Activated naive CD4-positive, alpha-beta T cell treated with anti-CD3 and anti-CD28 coated beads for 36 hours (primary cell): ENCODE measurements around the gene IFFO2. TPM values are rescaled to one million over a fixed set of nuclear protein-coding genes. Genes with fewer than 3 reads are reported as not detected.
A peak's percentile ranks its signal among the peaks of the same experiment; 100 is the strongest.

Source experiments
- CTCF ChIA-PET: fragments of 350-600 bp; sonication (Branson Sonifier 250); formaldehyde crosslinking; loops from one replicate; lab custom pipeline; 2021; ENCODE audit warnings: antibody characterized with exemption; lab: Charles Lee
- DNase-seq: peaks from one replicate; pipeline ENCODE4 v3.0.0-alpha.2; 2020
- H3K27ac Mint-ChIP-seq: one replicate; pipeline ENCODE4 v1.8.0; 2021; ENCODE audit warnings: mild to moderate bottlenecking, mixed read lengths
- H3K27me3 Mint-ChIP-seq: one replicate; pipeline ENCODE4 v1.8.0; 2021; ENCODE audit warnings: low read depth, mixed read lengths
- H3K36me3 Mint-ChIP-seq: one replicate; pipeline ENCODE4 v1.8.0; 2021; ENCODE audit warnings: low read depth, mixed read lengths
- H3K4me1 Mint-ChIP-seq: one replicate; pipeline ENCODE4 v1.8.0; 2021; ENCODE audit warnings: low read depth, mixed read lengths
- H3K4me3 Mint-ChIP-seq: one replicate; pipeline ENCODE4 v1.8.0; 2021; ENCODE audit warnings: mild to moderate bottlenecking, moderate library complexity, mixed read lengths
- H3K9me3 Mint-ChIP-seq: one replicate; pipeline ENCODE4 v1.8.0; 2021; ENCODE audit warnings: mixed read lengths
- intact Hi-C: fragments of 100-400 bp; cut with micrococcal nuclease; formaldehyde crosslinking; loops from one replicate; pipeline ENCODE4 v1.15.1; 2023
- total RNA-seq, 2 experiments: library from RNA; stranded (reverse); gene quantifications; one replicate each; pipeline ENCODE4 v1.2.3, GENCODE V29; 2021

The IFFO2 gene
- total RNA-seq, 2 experiments from 2014 or later, result 24.9 to 27.0 TPM

- CTCF ChIA-PET, result no interaction called here
Measured at GRCh38 chr1:18881642-18882431, 74.6 kb downstream of the IFFO2 start.

GRCh38 chr1:18881164-18881563 lies 75.3 kb downstream of the IFFO2 start:
- Mint-ChIP-seq H3K9me3 (no peaks in the 10 kb centered on the region), H3K27me3 (no peaks in the 10 kb centered on the region), H3K4me3 (no peak overlapping the region), H3K4me1 (no peaks in the 10 kb centered on the region), H3K27ac (no peak overlapping the region), H3K36me3 (no peaks in the 10 kb centered on the region)
- intact Hi-C loops, result no loop called here
- CTCF ChIA-PET, result no interaction called here
- DNase-seq, result no peak

More at GRCh38 chr1:18881642-18882431, 74.6 kb downstream of the IFFO2 start:
- no peak overlapping the region for H3K27ac Mint-ChIP-seq
- no peaks in the 10 kb centered on the region for H3K4me1 Mint-ChIP-seq
- intact Hi-C loops, result no loop called here
- DNase-seq, result no peak
- no peak overlapping the region for H3K4me3 Mint-ChIP-seq
- no peaks in the 10 kb centered on the region for H3K27me3 Mint-ChIP-seq
- no peaks in the 10 kb centered on the region for H3K36me3 Mint-ChIP-seq
- H3K9me3 Mint-ChIP-seq, result no peaks in the 10 kb centered on the region

- intact Hi-C loops, result no loop called here
- H3K9me3 Mint-ChIP-seq, result no peaks in the 10 kb centered on the region
- H3K27me3 Mint-ChIP-seq, result no peaks in the 10 kb centered on the region
- no peak overlapping the region for H3K27ac Mint-ChIP-seq
- CTCF ChIA-PET, result no interaction called here
- no peak overlapping the region for H3K4me3 Mint-ChIP-seq
- no peaks in the 10 kb centered on the region for H3K4me1 Mint-ChIP-seq
- no peak for DNase-seq
- H3K36me3 Mint-ChIP-seq, result no peaks in the 10 kb centered on the region
Measured at GRCh38 chr1:18880585-18880984, 75.9 kb downstream of the IFFO2 start.

- Mint-ChIP-seq H3K9me3 (no peaks in the 10 kb centered on the region), H3K27me3 (no peaks in the 10 kb centered on the region), H3K4me3 (no peak overlapping the region), H3K27ac (no peak overlapping the region), H3K4me1 (no peaks in the 10 kb centered on the region), H3K36me3 (no peaks in the 10 kb centered on the region)
- DNase-seq, result no peak
- intact Hi-C loops, result no loop called here
- CTCF ChIA-PET, result no interaction called here
Measured at GRCh38 chr1:18879791-18880309, 76.6 kb downstream of the IFFO2 start.

- CTCF ChIA-PET, result no interaction called here
- Mint-ChIP-seq H3K27me3 (no peaks in the 10 kb centered on the region), H3K9me3 (no peaks in the 10 kb centered on the region), H3K36me3 (no peaks in the 10 kb centered on the region), H3K27ac (no peak overlapping the region), H3K4me3 (no peak overlapping the region), H3K4me1 (no peaks in the 10 kb centered on the region)
- intact Hi-C loops, result no loop called here
- no peak for DNase-seq
Measured at GRCh38 chr1:18879215-18879790, 77.2 kb downstream of the IFFO2 start.

GRCh38 chr1:18878538-18879214 lies 77.8 kb downstream of the IFFO2 start:
- Mint-ChIP-seq H3K4me3 (no peak overlapping the region), H3K27me3 (no peaks in the 10 kb centered on the region), H3K36me3 (no peaks in the 10 kb centered on the region), H3K9me3 (no peaks in the 10 kb centered on the region), H3K4me1 (no peaks in the 10 kb centered on the region), H3K27ac (no peak overlapping the region)
- CTCF ChIA-PET, result no interaction called here
- intact Hi-C loops, result no loop called here
- no peak for DNase-seq

GRCh38 chr1:18877282-18877681 lies 79.2 kb downstream of the IFFO2 start:
- DNase-seq, result no peak
- Mint-ChIP-seq H3K27ac (no peak overlapping the region), H3K27me3 (no peaks in the 10 kb centered on the region), H3K36me3 (no peaks in the 10 kb centered on the region), H3K4me3 (no peak overlapping the region), H3K9me3 (no peaks in the 10 kb centered on the region), H3K4me1 (no peaks in the 10 kb centered on the region)
- CTCF ChIA-PET, result no interaction called here
- intact Hi-C loops, result no loop called here

GRCh38 chr1:18876210-18876609 lies 80.3 kb downstream of the IFFO2 start:
- CTCF ChIA-PET, result interaction anchor here (2.5 to 3.1 kb wide), 2 partner anchors 8 to 278 kb away, joined by 18 to 20 read pairs; no protein-coding TSS in a partner anchor
- H3K27me3 Mint-ChIP-seq, result no peaks in the 10 kb centered on the region
- intact Hi-C loops, result no loop called here

GRCh38 chr1:18875796-18876128 lies 80.7 kb downstream of the IFFO2 start:
- Mint-ChIP-seq H3K27ac (no peak overlapping the region), H3K27me3 (no peaks in the 10 kb centered on the region), H3K9me3 (no peaks in the 10 kb centered on the region), H3K4me3 (no peak overlapping the region), H3K4me1 (no peaks in the 10 kb centered on the region), H3K36me3 (no peaks in the 10 kb centered on the region)
- DNase-seq, result no peak
- intact Hi-C loops, result loop anchor here (1.0 kb wide), 1 partner anchor 278 kb away; no protein-coding TSS in a partner anchor
- CTCF ChIA-PET, result interaction anchor here (0.6 to 3.1 kb wide), 7 partner anchors 9 to 278 kb away, joined by 3 to 20 read pairs (median 4); no protein-coding TSS in a partner anchor

More at GRCh38 chr1:18876210-18876609, 80.3 kb downstream of the IFFO2 start:
- Mint-ChIP-seq H3K27ac (no peak overlapping the region), H3K4me3 (no peak overlapping the region), H3K9me3 (no peaks in the 10 kb centered on the region), H3K36me3 (no peaks in the 10 kb centered on the region), H3K4me1 (no peaks in the 10 kb centered on the region)
- no peak for DNase-seq

GRCh38 chr1:18875107-18875795 lies 81.2 kb downstream of the IFFO2 start:
- CTCF ChIA-PET, result interaction anchor here (0.6 to 3.1 kb wide), 8 partner anchors 9 to 277 kb away, joined by 3 to 20 read pairs (median 4); no protein-coding TSS in a partner anchor
- Mint-ChIP-seq H3K9me3 (no peaks in the 10 kb centered on the region), H3K4me1 (no peaks in the 10 kb centered on the region), H3K27me3 (no peaks in the 10 kb centered on the region), H3K4me3 (no peak overlapping the region), H3K27ac (no peak overlapping the region), H3K36me3 (no peaks in the 10 kb centered on the region)
- intact Hi-C loops, result loop anchor here (1.0 kb wide), 1 partner anchor 278 kb away; no protein-coding TSS in a partner anchor
- DNase-seq, result peak; percentile 85

GRCh38 chr1:18874600-18874999 lies 81.9 kb downstream of the IFFO2 start:
- intact Hi-C loops, result no loop called here
- no peak for DNase-seq
- no peaks in the 10 kb centered on the region for H3K27me3 Mint-ChIP-seq
- H3K27ac Mint-ChIP-seq, result no peak overlapping the region
- H3K9me3 Mint-ChIP-seq, result no peaks in the 10 kb centered on the region
- no peak overlapping the region for H3K4me3 Mint-ChIP-seq
- H3K4me1 Mint-ChIP-seq, result no peaks in the 10 kb centered on the region
- CTCF ChIA-PET, result interaction anchor here (0.6 to 3.1 kb wide), 9 partner anchors 8 to 295 kb away, joined by 3 to 20 read pairs (median 3); no protein-coding TSS in a partner anchor
- H3K36me3 Mint-ChIP-seq, result no peaks in the 10 kb centered on the region

- DNase-seq, result no peak
- intact Hi-C loops, result no loop called here
- Mint-ChIP-seq H3K36me3 (no peaks in the 10 kb centered on the region), H3K9me3 (no peaks in the 10 kb centered on the region), H3K27me3 (no peaks in the 10 kb centered on the region), H3K27ac (no peak overlapping the region), H3K4me1 (no peaks in the 10 kb centered on the region), H3K4me3 (no peak overlapping the region)
- CTCF ChIA-PET, result interaction anchor here (0.6 to 3.1 kb wide), 9 partner anchors 10 to 294 kb away, joined by 3 to 20 read pairs (median 3); no protein-coding TSS in a partner anchor
Measured at GRCh38 chr1:18874036-18874435, 82.4 kb downstream of the IFFO2 start.
